C4-2B (cell line): Measurements from ENCODE around the gene GPANK1.

Experiments used
- CTCF ChIP-seq: fragments of 450-650 bp; conservative IDR thresholded peaks from 2 replicates; pipeline ENCODE4 v1.5.1; 2017; ENCODE audit warnings: mild to moderate bottlenecking
- ZFX ChIP-seq: fragments of 450-650 bp; IDR thresholded peaks from 2 replicates; pipeline ENCODE4 v1.6.1; 2017

GRCh38 chr6:31655349-31656237 lies 9.2 kb downstream of the GPANK1 start, which contains the start of gene APOM:
- TF ChIP-seq CTCF (no peak), ZFX (no peak)
